ENCODE data around the gene TESPA1. TPM values are rescaled to one million over a fixed set of nuclear protein-coding genes. Genes with fewer than 3 reads are reported as not detected.

TESPA1 gene
- polyA plus RNA-seq, 1 donor (not counting 4 experiments of a cell fraction or from before 2014, with no cell fraction given) = not detected

- dilution Hi-C loops (cut with MboI; ENCODE audit: extremely low pct_ligation_motif_present, low sequenced_read_pairs) = no loop called here
- Histone ChIP-seq H3K36me3 (ENCODE audit: control insufficient read depth in 2 of 2, extremely low read depth in 1 of 2, insufficient read depth in 2 of 2, low read length in 2 of 2) (no peaks in the 10 kb centered on the region), H3K9ac (ENCODE audit: control insufficient read depth, extremely low read depth, insufficient read depth, low read length) (no peak overlapping the region), H3K4me2 (ENCODE audit: control insufficient read depth, extremely low read depth, insufficient read depth, low read depth, low read length) (no peak overlapping the region), H4K20me1 (ENCODE audit: control insufficient read depth, extremely low read depth, insufficient read depth, low read length) (no peaks in the 10 kb centered on the region), H3K79me2 (ENCODE audit: control insufficient read depth, insufficient read depth, low read length) (no peaks in the 10 kb centered on the region), H2AFZ (ENCODE audit: control insufficient read depth, low read length) (no peak overlapping the region), H3K9me1 (ENCODE audit: control insufficient read depth, extremely low read depth, insufficient read depth, low read length) (no peaks in the 10 kb centered on the region), H3K27ac (ENCODE audit: control insufficient read depth, insufficient read depth, low read length) (no peak overlapping the region), H3K9me3 (ENCODE audit: control insufficient read depth, low read depth, low read length) (no peaks in the 10 kb centered on the region), H3K4me1 (ENCODE audit: control insufficient read depth, extremely low read depth, insufficient read depth, low read length) (no peaks in the 10 kb centered on the region), H3K4me3 (ENCODE audit: control insufficient read depth in 2 of 3, extremely low read depth in 1 of 3, insufficient read depth in 2 of 3, low read depth in 1 of 3, low read length in 3 of 3) (no peak overlapping the region), H3K27me3 (ENCODE audit: control insufficient read depth, extremely low read depth, insufficient read depth, low read length) (no peaks in the 10 kb centered on the region)
- DNase-seq (ENCODE audit: low read depth, low spot score) = no peak
- FAIRE-seq = no peak
- no peak for TF ChIP-seq EZH2 (IDR thresholded peaks at IDR 0.05; ENCODE audit: low read length)
- TF ChIP-seq, protein P1, sequence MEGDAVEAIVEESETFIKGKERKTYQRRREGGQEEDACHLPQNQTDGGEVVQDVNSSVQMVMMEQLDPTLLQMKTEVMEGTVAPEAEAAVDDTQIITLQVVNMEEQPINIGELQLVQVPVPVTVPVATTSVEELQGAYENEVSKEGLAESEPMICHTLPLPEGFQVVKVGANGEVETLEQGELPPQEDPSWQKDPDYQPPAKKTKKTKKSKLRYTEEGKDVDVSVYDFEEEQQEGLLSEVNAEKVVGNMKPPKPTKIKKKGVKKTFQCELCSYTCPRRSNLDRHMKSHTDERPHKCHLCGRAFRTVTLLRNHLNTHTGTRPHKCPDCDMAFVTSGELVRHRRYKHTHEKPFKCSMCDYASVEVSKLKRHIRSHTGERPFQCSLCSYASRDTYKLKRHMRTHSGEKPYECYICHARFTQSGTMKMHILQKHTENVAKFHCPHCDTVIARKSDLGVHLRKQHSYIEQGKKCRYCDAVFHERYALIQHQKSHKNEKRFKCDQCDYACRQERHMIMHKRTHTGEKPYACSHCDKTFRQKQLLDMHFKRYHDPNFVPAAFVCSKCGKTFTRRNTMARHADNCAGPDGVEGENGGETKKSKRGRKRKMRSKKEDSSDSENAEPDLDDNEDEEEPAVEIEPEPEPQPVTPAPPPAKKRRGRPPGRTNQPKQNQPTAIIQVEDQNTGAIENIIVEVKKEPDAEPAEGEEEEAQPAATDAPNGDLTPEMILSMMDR (optimal IDR thresholded peaks at IDR 0.05 in 1 of 3, IDR thresholded peaks at IDR 0.05 in 1 of 3, conservative IDR thresholded peaks at IDR 0.05 in 1 of 3; ENCODE audit: extremely low read depth in 1 of 3, insufficient read depth in 2 of 3, low read length in 3 of 3) = no peak
These were observed 28.2 kb downstream of the TESPA1 start for GRCh38 chr12:54956322-54956721.

GRCh38 chr12:54954801-54955200 lies 29.8 kb downstream of the TESPA1 start:
- no peaks in the 10 kb centered on the region for H4K20me1 ChIP-seq (ENCODE audit: control insufficient read depth, extremely low read depth, insufficient read depth, low read length)
- no peaks in the 10 kb centered on the region for H3K9me1 ChIP-seq (ENCODE audit: control insufficient read depth, extremely low read depth, insufficient read depth, low read length)
- no peaks in the 10 kb centered on the region for H3K27me3 ChIP-seq (ENCODE audit: control insufficient read depth, extremely low read depth, insufficient read depth, low read length)
- no peak overlapping the region for H3K4me3 ChIP-seq (ENCODE audit: control insufficient read depth in 2 of 3, extremely low read depth in 1 of 3, insufficient read depth in 2 of 3, low read depth in 1 of 3, low read length in 3 of 3)
- no peaks in the 10 kb centered on the region for H3K79me2 ChIP-seq (ENCODE audit: control insufficient read depth, insufficient read depth, low read length)
- DNase-seq (ENCODE audit: low read depth, low spot score) = no peak
- no peak overlapping the region for H3K4me2 ChIP-seq (ENCODE audit: control insufficient read depth, extremely low read depth, insufficient read depth, low read depth, low read length)
- H3K4me1 ChIP-seq (ENCODE audit: control insufficient read depth, extremely low read depth, insufficient read depth, low read length) = no peaks in the 10 kb centered on the region
- H3K27ac ChIP-seq (ENCODE audit: control insufficient read depth, insufficient read depth, low read length) = no peak overlapping the region
- H3K9me3 ChIP-seq (ENCODE audit: control insufficient read depth, low read depth, low read length) = no peaks in the 10 kb centered on the region
- no peak for TF ChIP-seq EZH2 (IDR thresholded peaks at IDR 0.05; ENCODE audit: low read length)
- TF ChIP-seq, protein P1 (optimal IDR thresholded peaks at IDR 0.05 in 1 of 3, IDR thresholded peaks at IDR 0.05 in 1 of 3, conservative IDR thresholded peaks at IDR 0.05 in 1 of 3; ENCODE audit: extremely low read depth in 1 of 3, insufficient read depth in 2 of 3, low read length in 3 of 3) = no peak
- H3K9ac ChIP-seq (ENCODE audit: control insufficient read depth, extremely low read depth, insufficient read depth, low read length) = no peak overlapping the region
- no peak overlapping the region for H2AFZ ChIP-seq (ENCODE audit: control insufficient read depth, low read length)
- no peak for FAIRE-seq
- no peaks in the 10 kb centered on the region for H3K36me3 ChIP-seq (ENCODE audit: control insufficient read depth in 2 of 2, extremely low read depth in 1 of 2, insufficient read depth in 2 of 2, low read length in 2 of 2)
- dilution Hi-C loops (cut with MboI; ENCODE audit: extremely low pct_ligation_motif_present, low sequenced_read_pairs) = no loop called here

All from keratinocyte (primary cell).